ENCODE measurements around the gene SASH1. TPM values are rescaled to one million over a fixed set of nuclear protein-coding genes. Genes with fewer than 3 reads are reported as not detected.

Gene SASH1
- total and polyA plus RNA-seq, 8 donors, result 5.8 to 82.6 (median 16.3) TPM

- no peak overlapping the region for H3K27ac ChIP-seq
- H3K4me3 ChIP-seq, result no peak overlapping the region
- WGBS, 5 donors, result 22 to 67% (median 32%) methylated on average over 1 of the region's 1 CpG
- no peak for DNase-seq
- H3K27me3 ChIP-seq, result no peaks in the 10 kb centered on the region
- peaks cover 10 to 37% (median 35%) of the 10 kb centered on the region in 4 donors for H3K36me3 ChIP-seq
- intact Hi-C loops (cut with DNase I; ENCODE audit: low total_unique reads), result no loop called here
- no peaks in the 10 kb centered on the region for H3K9me3 ChIP-seq
- TF ChIP-seq POLR2AphosphoS5 (IDR thresholded peaks at IDR 0.05) (no peak), EP300 (IDR thresholded peaks at IDR 0.05) (no peak), POLR2A (IDR thresholded peaks at IDR 0.05) (no peak)
- TF ChIP-seq, protein P1, sequence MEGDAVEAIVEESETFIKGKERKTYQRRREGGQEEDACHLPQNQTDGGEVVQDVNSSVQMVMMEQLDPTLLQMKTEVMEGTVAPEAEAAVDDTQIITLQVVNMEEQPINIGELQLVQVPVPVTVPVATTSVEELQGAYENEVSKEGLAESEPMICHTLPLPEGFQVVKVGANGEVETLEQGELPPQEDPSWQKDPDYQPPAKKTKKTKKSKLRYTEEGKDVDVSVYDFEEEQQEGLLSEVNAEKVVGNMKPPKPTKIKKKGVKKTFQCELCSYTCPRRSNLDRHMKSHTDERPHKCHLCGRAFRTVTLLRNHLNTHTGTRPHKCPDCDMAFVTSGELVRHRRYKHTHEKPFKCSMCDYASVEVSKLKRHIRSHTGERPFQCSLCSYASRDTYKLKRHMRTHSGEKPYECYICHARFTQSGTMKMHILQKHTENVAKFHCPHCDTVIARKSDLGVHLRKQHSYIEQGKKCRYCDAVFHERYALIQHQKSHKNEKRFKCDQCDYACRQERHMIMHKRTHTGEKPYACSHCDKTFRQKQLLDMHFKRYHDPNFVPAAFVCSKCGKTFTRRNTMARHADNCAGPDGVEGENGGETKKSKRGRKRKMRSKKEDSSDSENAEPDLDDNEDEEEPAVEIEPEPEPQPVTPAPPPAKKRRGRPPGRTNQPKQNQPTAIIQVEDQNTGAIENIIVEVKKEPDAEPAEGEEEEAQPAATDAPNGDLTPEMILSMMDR (IDR thresholded peaks at IDR 0.05), result no peak
- H3K4me1 ChIP-seq, result peaks cover 0 to 7% (median 0%) of the 10 kb centered on the region in 4 donors
Measured at GRCh38 chr6:148551226-148551625, 208.6 kb downstream of the SASH1 start.

- Histone ChIP-seq H3K27ac (no peak overlapping the region), H3K4me1 (peaks cover 4 to 11% (median 8%) of the 10 kb centered on the region in 4 donors), H3K9me3 (no peaks in the 10 kb centered on the region), H3K36me3 (no peaks in the 10 kb centered on the region), H3K27me3 (no peaks in the 10 kb centered on the region), H3K4me3 (no peak overlapping the region)
- intact Hi-C loops (cut with DNase I; ENCODE audit: low total_unique reads), result no loop called here
- TF ChIP-seq EP300 (IDR thresholded peaks at IDR 0.05) (no peak), POLR2AphosphoS5 (IDR thresholded peaks at IDR 0.05) (no peak)
- no peak for DNase-seq
- 58 to 80% (median 70%) methylated on average over 6 to 7 of the region's 7 CpGs for WGBS, 5 donors
Measured at GRCh38 chr6:148556410-148556809, 213.8 kb downstream of the SASH1 start.

DNA sequence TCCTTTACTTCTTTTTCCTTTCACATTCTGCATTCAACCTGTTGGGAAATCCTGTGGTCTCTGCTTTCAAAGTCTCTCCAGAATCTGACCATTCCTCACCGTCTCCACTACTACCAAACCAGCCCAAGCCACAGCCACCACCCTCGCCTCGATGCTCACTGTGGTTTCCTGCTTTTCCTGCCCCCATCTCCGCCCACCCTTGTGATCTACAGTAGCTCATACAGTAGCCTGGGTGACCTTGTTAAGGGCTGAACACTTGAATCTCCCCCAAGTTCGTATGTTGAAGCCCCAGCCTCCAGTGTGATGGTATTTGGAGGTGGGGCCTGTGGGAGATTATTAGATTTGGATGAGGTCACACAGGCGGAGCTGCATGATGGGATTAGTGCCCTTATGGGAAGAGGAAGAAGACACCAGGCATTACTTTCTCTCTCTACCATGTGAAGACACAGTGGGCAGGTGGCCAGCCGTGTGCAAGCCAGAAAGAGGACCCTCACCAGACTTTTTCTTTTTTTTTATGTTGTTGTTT, 215.2 kb downstream of the SASH1 start:
- intact Hi-C loops (cut with DNase I; ENCODE audit: low total_unique reads), result no loop called here

GRCh38 chr6:148559848-148560433, 217.3 kb downstream of the SASH1 start:
- H3K9me3 ChIP-seq, result no peaks in the 10 kb centered on the region
- H3K36me3 ChIP-seq, result no peaks in the 10 kb centered on the region
- DNase-seq, result peak; percentile 80 to 95
- intact Hi-C loops (cut with DNase I; ENCODE audit: low total_unique reads), result loop anchor here (10.0 kb wide), 1 partner anchor 395 kb away; no protein-coding TSS in a partner anchor
- H3K4me1 ChIP-seq, result peaks cover 4 to 11% (median 8%) of the 10 kb centered on the region in 4 donors
- TF ChIP-seq POLR2AphosphoS5 (IDR thresholded peaks at IDR 0.05) (peak in 2 of 3 donors; percentile 6 to 30), EP300 (IDR thresholded peaks at IDR 0.05) (no peak)
- TF ChIP-seq, protein P1 (IDR thresholded peaks at IDR 0.05), result peak in 5 of 7 experiments; percentile 55 to 99 (median 95)
- no peaks in the 10 kb centered on the region for H3K27me3 ChIP-seq
- WGBS, 5 donors, result 2 to 4% (median 3%) methylated on average over 27 to 46 of the region's 46 CpGs
- peak overlapping the region in 2 of 5 donors; percentile 50 to 62 for H3K27ac ChIP-seq
- H3K4me3 ChIP-seq, result peak overlapping the region; percentile 47 to 60 (median 49)

More for the DNA sequence above, 215.2 kb downstream of the SASH1 start:
- Histone ChIP-seq H3K9me3 (no peaks in the 10 kb centered on the region), H3K4me3 (no peak overlapping the region), H3K27ac (no peak overlapping the region), H3K36me3 (no peaks in the 10 kb centered on the region), H3K27me3 (no peaks in the 10 kb centered on the region), H3K4me1 (peaks cover 4 to 11% (median 8%) of the 10 kb centered on the region in 4 donors)
- no peak for DNase-seq
- no peak for TF ChIP-seq POLR2A (IDR thresholded peaks at IDR 0.05)
- TF ChIP-seq, protein P1 (IDR thresholded peaks at IDR 0.05), result no peak
- no peak for TF ChIP-seq EP300 (IDR thresholded peaks at IDR 0.05)
- no peak for TF ChIP-seq POLR2AphosphoS5 (IDR thresholded peaks at IDR 0.05)
- WGBS, 5 donors, result 58 to 66% (median 64%) methylated on average over 7 of the region's 7 CpGs

- H3K36me3 ChIP-seq, result no peaks in the 10 kb centered on the region
- intact Hi-C loops (cut with DNase I; ENCODE audit: low total_unique reads), result loop anchor here (10.0 kb wide), 1 partner anchor 393 kb away; no protein-coding TSS in a partner anchor
- no peaks in the 10 kb centered on the region for H3K9me3 ChIP-seq
- H3K27ac ChIP-seq, result no peak overlapping the region
- H3K4me1 ChIP-seq, result peaks cover 4 to 16% (median 11%) of the 10 kb centered on the region in 4 donors
- DNase-seq, result no peak
- H3K4me3 ChIP-seq, result no peak overlapping the region
- TF ChIP-seq POLR2AphosphoS5 (IDR thresholded peaks at IDR 0.05), result no peak
- TF ChIP-seq POLR2A (IDR thresholded peaks at IDR 0.05), result no peak
- TF ChIP-seq, protein P1 (IDR thresholded peaks at IDR 0.05), result no peak
- no peak for TF ChIP-seq EP300 (IDR thresholded peaks at IDR 0.05)
- 84 to 95% (median 93%) methylated on average over 6 of the region's 6 CpGs for WGBS, 5 donors
- no peaks in the 10 kb centered on the region for H3K27me3 ChIP-seq
Measured at GRCh38 chr6:148561629-148562028, 219.0 kb downstream of the SASH1 start.
